HG02870 (cell line): ENCODE results near the gene TJP3.

Experiments used
- ATAC-seq: cut with Tn5 transposase; IDR thresholded peaks from one replicate; pipeline ENCODE4 v1.9.1; 2021; ENCODE audit warnings: mild to moderate bottlenecking, moderate library complexity; ENCODE audit not compliant: unreplicated experiment

TJP3 gene

GRCh38 chr19:3782903-3783302 lies 74.7 kb downstream of the TJP3 start:
- no peak for ATAC-seq

GRCh38 chr19:3783660-3784584 lies 75.7 kb downstream of the TJP3 start:
- no peak for ATAC-seq

GRCh38 chr19:3784607-3785450 lies 76.6 kb downstream of the TJP3 start:
- no peak for ATAC-seq

- no peak for ATAC-seq
Measured at GRCh38 chr19:3785451-3785937, 77.3 kb downstream of the TJP3 start.

GRCh38 chr19:3785938-3786824 lies 78.0 kb downstream of the TJP3 start, which contains the start of gene MATK:
TSS of gene MATK (minus strand) at chr19:3786381. CDS start at chr19:3785135, 1,246 bp downstream.
- ATAC-seq: no peak

GRCh38 chr19:3788996-3789778 lies 81.0 kb downstream of the TJP3 start:
- ATAC-seq: no peak

- no peak for ATAC-seq
Measured at GRCh38 chr19:3790209-3790734, 82.1 kb downstream of the TJP3 start.

GRCh38 chr19:3790941-3791340 lies 82.8 kb downstream of the TJP3 start:
- no peak for ATAC-seq

- ATAC-seq: no peak
Measured at GRCh38 chr19:3792114-3792513, 83.9 kb downstream of the TJP3 start.

GRCh38 chr19:3793799-3794198 lies 85.6 kb downstream of the TJP3 start:
- ATAC-seq: no peak

- ATAC-seq: no peak
Measured at GRCh38 chr19:3796358-3796757, 88.2 kb downstream of the TJP3 start.

- no peak for ATAC-seq
Measured at GRCh38 chr19:3798137-3798536, 90.0 kb downstream of the TJP3 start.
